DMS153 (cell line): ENCODE data around the gene PCDHGA1.
"Not testable (repeated sequence)": the region's sequence is repeated elsewhere in the genome, so short reads cannot be mapped to it uniquely, and the experiment has no call there.

Source experiments
- DNase-seq: peaks from one replicate; lab custom pipeline; 2025; lab: John Stamatoyannopoulos, UW

PCDHGA1 gene

GRCh38 chr5:141383345-141383744, 53.0 kb downstream of the PCDHGA1 start:
- DNase-seq: no peak

- DNase-seq: no peak
These were observed 54.4 kb downstream of the PCDHGA1 start for GRCh38 chr5:141384471-141385267.

GRCh38 chr5:141387557-141388311, 57.4 kb downstream of the PCDHGA1 start, which contains the start of gene PCDHGB4:
PCDHGB4 (plus strand) TSS chr5:141387698; CDS start chr5:141387885, 187 bp downstream.
- not testable (repeated sequence) for DNase-seq

GRCh38 chr5:141388661-141389060, 58.3 kb downstream of the PCDHGA1 start:
- no peak for DNase-seq

GRCh38 chr5:141389153-141390042, 59.1 kb downstream of the PCDHGA1 start:
- DNase-seq: no peak

GRCh38 chr5:141392429-141393198, 62.3 kb downstream of the PCDHGA1 start, which contains the start of gene PCDHGA8:
PCDHGA8 (plus strand) TSS chr5:141392633; CDS start chr5:141392814, 181 bp downstream.
- no peak for DNase-seq

GRCh38 chr5:141393267-141393666, 63.0 kb downstream of the PCDHGA1 start:
- no peak for DNase-seq

GRCh38 chr5:141394401-141395187, 64.3 kb downstream of the PCDHGA1 start:
- DNase-seq: not testable (repeated sequence)

GRCh38 chr5:141397756-141398551, 67.6 kb downstream of the PCDHGA1 start, which contains the start of gene PCDHGB5:
PCDHGB5 (plus strand) TSS chr5:141397947; CDS start chr5:141398128, 181 bp downstream.
- not testable (repeated sequence) for DNase-seq

GRCh38 chr5:141398608-141399007, 68.3 kb downstream of the PCDHGA1 start:
- no peak for DNase-seq

GRCh38 chr5:141399555-141400258, 69.4 kb downstream of the PCDHGA1 start:
- no peak for DNase-seq

- DNase-seq: no peak
These were observed 72.4 kb downstream of the PCDHGA1 start, which contains the start of gene PCDHGA9 for GRCh38 chr5:141402553-141403243. PCDHGA9 (plus strand) TSS chr5:141402778; CDS start chr5:141402953, 175 bp downstream.

GRCh38 chr5:141403387-141403786, 73.1 kb downstream of the PCDHGA1 start:
- DNase-seq: no peak

- not testable (repeated sequence) for DNase-seq
These were observed 77.6 kb downstream of the PCDHGA1 start, which contains the start of gene PCDHGB6 for GRCh38 chr5:141407790-141408505. PCDHGB6 (plus strand) TSS chr5:141408021; CDS start chr5:141408203, 182 bp downstream.

- no peak for DNase-seq
These were observed 79.4 kb downstream of the PCDHGA1 start for GRCh38 chr5:141409598-141410306.

GRCh38 chr5:141411575-141411974, 81.3 kb downstream of the PCDHGA1 start:
- no peak for DNase-seq
